H9 (cell line): ENCODE results near the gene NALCN. TPM values are rescaled to one million over a fixed set of nuclear protein-coding genes. Genes with fewer than 3 reads are reported as not detected.

Experiments
- DNase-seq: peaks from one replicate; pipeline ENCODE4 v3.0.0-alpha.2; 2017
- H2AFZ ChIP-seq: one replicate; pipeline ENCODE4 v1.6.1; 2013; ENCODE audit warnings: mild to moderate bottlenecking, low read length, control low read depth, moderate library complexity
- H2AK5ac ChIP-seq: 2 replicates; pipeline ENCODE4 v1.6.1; 2013; ENCODE audit warnings: low read length, control low read depth, mixed read lengths; ENCODE audit not compliant: insufficient read length
- H2BK120ac ChIP-seq: one replicate; pipeline ENCODE4 v1.6.1; 2013; ENCODE audit warnings: low read depth, mild to moderate bottlenecking, low read length, control low read depth, inconsistent platforms; ENCODE audit not compliant: poor library complexity, severe bottlenecking
- H2BK12ac ChIP-seq: 2 replicates; pipeline ENCODE4 v1.6.1; 2013; ENCODE audit warnings: low read length, control low read depth, mixed read lengths, low read depth; ENCODE audit not compliant: insufficient read length
- H2BK15ac ChIP-seq: 2 replicates; pipeline ENCODE4 v1.6.1; 2013; ENCODE audit warnings: low read depth, low read length, control low read depth
- H2BK20ac ChIP-seq: one replicate; pipeline ENCODE4 v1.6.1; 2013; ENCODE audit warnings: low read depth, mild to moderate bottlenecking, low read length, control low read depth, inconsistent platforms; ENCODE audit not compliant: poor library complexity, severe bottlenecking
- H2BK5ac ChIP-seq: 2 replicates; pipeline ENCODE4 v1.6.1; 2013; ENCODE audit warnings: low read length, control low read depth, mixed read lengths; ENCODE audit not compliant: insufficient read length
- H3K14ac ChIP-seq: 2 replicates; pipeline ENCODE4 v1.6.1; 2013; ENCODE audit warnings: low read length, control low read depth; ENCODE audit not compliant: insufficient read depth
- H3K18ac ChIP-seq: 2 replicates; pipeline ENCODE4 v1.6.1; 2013; ENCODE audit warnings: low read depth, mild to moderate bottlenecking, mixed read lengths, low read length, control low read depth; ENCODE audit not compliant: insufficient read length
- H3K23ac ChIP-seq: 2 replicates; pipeline ENCODE4 v1.6.1; 2013; ENCODE audit warnings: low read length, control low read depth, mixed read lengths, low read depth; ENCODE audit not compliant: insufficient read length
- H3K23me2 ChIP-seq: 2 replicates; pipeline ENCODE4 v1.6.1; 2013; ENCODE audit warnings: low read depth, mild to moderate bottlenecking, mixed read lengths, low read length, control low read depth; ENCODE audit not compliant: insufficient read length, poor library complexity, severe bottlenecking
- H3K27ac ChIP-seq: 2 replicates; pipeline ENCODE4 v1.5.1; 2013; ENCODE audit warnings: low read length, control low read depth, mixed read lengths, low read depth; ENCODE audit not compliant: insufficient read length
- H3K27me3 ChIP-seq: 2 replicates; pipeline ENCODE4 v1.6.1; 2013; ENCODE audit warnings: low read length, control low read depth, inconsistent platforms; ENCODE audit not compliant: insufficient read depth
- H3K4ac ChIP-seq: 2 replicates; pipeline ENCODE4 v1.6.1; 2013; ENCODE audit warnings: low read depth, mild to moderate bottlenecking, control low read depth, inconsistent platforms, low read length, moderate library complexity
- H3K4me1 ChIP-seq: 2 replicates; pipeline ENCODE4 v1.6.1; 2013; ENCODE audit warnings: low read length, control low read depth, inconsistent platforms; ENCODE audit not compliant: insufficient read depth
- H3K4me2 ChIP-seq: 2 replicates; pipeline ENCODE4 v1.6.1; 2013; ENCODE audit warnings: low read length, control low read depth, mixed read lengths; ENCODE audit not compliant: insufficient read length, insufficient read depth
- H3K56ac ChIP-seq: 2 replicates; pipeline ENCODE4 v1.6.1; 2013; ENCODE audit warnings: low read depth, mild to moderate bottlenecking, mixed read lengths, low read length, control low read depth; ENCODE audit not compliant: insufficient read length
- H3K79me1 ChIP-seq: 2 replicates; pipeline ENCODE4 v1.6.1; 2013; ENCODE audit warnings: low read depth, mild to moderate bottlenecking, moderate library complexity, low read length, control low read depth, inconsistent platforms; ENCODE audit not compliant: insufficient read depth, poor library complexity, severe bottlenecking
- H3K79me2 ChIP-seq: 2 replicates; pipeline ENCODE4 v1.6.1; 2013; ENCODE audit warnings: low read length, control low read depth, inconsistent platforms; ENCODE audit not compliant: insufficient read depth
- H3K9ac ChIP-seq: 2 replicates; pipeline ENCODE4 v1.6.1; 2013; ENCODE audit warnings: low read length, control low read depth, mixed read lengths; ENCODE audit not compliant: insufficient read length; ENCODE audit errors: extremely low read depth
- H3K9me3 ChIP-seq: one replicate; pipeline ENCODE4 v1.6.1; 2013; ENCODE audit warnings: low read depth, low read length, inconsistent platforms; ENCODE audit not compliant: control insufficient read depth
- H3T11ph ChIP-seq: one replicate; pipeline ENCODE4 v1.6.1; 2013; ENCODE audit warnings: mild to moderate bottlenecking, low read length, control low read depth, inconsistent platforms
- H4K20me1 ChIP-seq: one replicate; pipeline ENCODE4 v1.6.1; 2013; ENCODE audit not compliant: control insufficient read depth, insufficient read length, insufficient read depth
- H4K5ac ChIP-seq: 2 replicates; pipeline ENCODE4 v1.6.1; 2013; ENCODE audit warnings: low read depth, mild to moderate bottlenecking, mixed read lengths, low read length, control low read depth; ENCODE audit not compliant: insufficient read length
- H4K8ac ChIP-seq: replicated peaks from 2 replicates; pipeline ENCODE4 v1.6.1; 2013; ENCODE audit warnings: low read length, control low read depth, mixed read lengths, low read depth; ENCODE audit not compliant: insufficient read length
- H4K91ac ChIP-seq: 2 replicates; pipeline ENCODE4 v1.6.1; 2013; ENCODE audit warnings: low read depth, mild to moderate bottlenecking, moderate library complexity, mixed read lengths, low read length, control low read depth; ENCODE audit not compliant: insufficient read length
- H3K27ac Mint-ChIP-seq, 3 experiments: 2 replicates in 2 of 3; 3 replicates in 1 of 3; pipeline ENCODE4 v1.8.0; 2020 to 2021; ENCODE audit warnings: mixed read lengths in 3 of 3, mild to moderate bottlenecking in 1 of 3, moderate library complexity in 1 of 3
- H3K27me3 Mint-ChIP-seq: 2 replicates; pipeline ENCODE4 v1.8.0; 2021; ENCODE audit warnings: low read depth, mild to moderate bottlenecking, moderate library complexity, mixed read lengths
- H3K36me3 Mint-ChIP-seq, 3 experiments: 2 replicates in 2 of 3; 3 replicates in 1 of 3; pipeline ENCODE4 v1.8.0; 2020 to 2021; ENCODE audit warnings: low read depth in 3 of 3, mixed read lengths in 3 of 3; ENCODE audit not compliant: insufficient read depth in 1 of 3
- H3K4me1 Mint-ChIP-seq, 2 experiments: 2 replicates each; pipeline ENCODE4 v1.8.0; 2020; ENCODE audit warnings: mixed read lengths in 2 of 2
- H3K4me3 Mint-ChIP-seq, 2 experiments: 2 replicates in 1 of 2; 3 replicates in 1 of 2; pipeline ENCODE4 v1.8.0; 2020 to 2021; ENCODE audit warnings: mild to moderate bottlenecking in 2 of 2, mixed read lengths in 2 of 2, moderate library complexity in 1 of 2
- H3K9me3 Mint-ChIP-seq, 2 experiments: 2 replicates in 1 of 2; 3 replicates in 1 of 2; pipeline ENCODE4 v1.8.0; 2020; ENCODE audit warnings: mild to moderate bottlenecking in 2 of 2, mixed read lengths in 2 of 2, moderate library complexity in 1 of 2
- WGBS: extraction: QIAGEN DNeasy Blood & Tissue Kit; methylation state at CpG from one replicate; pipeline ENCODE4 v1.1.7; 2013; ENCODE audit warnings: missing lambda C conversion rate, low lambda C conversion rate, mixed read lengths; ENCODE audit not compliant: insufficient read length; ENCODE audit errors: extremely low coverage; 5-methylcytosine and 5-hydroxymethylcytosine counted together
- total RNA-seq: library from RNA; stranded (reverse); gene quantifications from 2 replicates; pipeline ENCODE4 v1.2.1, GENCODE V29; 2021
- TF ChIP-seq, protein P1 (sequence below): fragments of 200-600 bp; sonication (generic); conservative IDR thresholded peaks from 3 replicates; pipeline ENCODE4 v1.8.0; 2021; ENCODE audit warnings: antibody characterized with exemption, mild to moderate bottlenecking

Gene NALCN
- total RNA-seq, 1 experiment from 2014 or later, result 0.09 TPM

DNA sequence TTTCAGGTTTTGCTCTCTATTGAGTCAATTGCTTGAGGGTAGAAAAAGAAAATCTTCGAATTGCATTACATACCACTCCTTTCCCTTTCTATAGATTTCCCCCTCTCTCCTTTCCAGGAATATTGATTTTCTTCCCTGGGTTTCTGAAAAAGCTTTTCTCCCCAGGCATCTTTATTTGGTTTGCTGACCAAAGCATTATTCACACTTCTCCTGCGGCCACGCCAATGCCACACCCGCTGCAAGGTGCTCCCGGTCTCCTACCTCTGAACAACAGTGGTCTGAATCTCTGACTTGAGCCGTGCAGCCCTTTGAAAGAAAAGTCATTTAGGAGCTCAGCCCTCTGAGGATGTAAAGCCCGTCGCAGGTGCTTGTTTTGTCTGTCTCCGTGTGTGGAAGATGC, 390.8 kb downstream of the NALCN start:
- Histone ChIP-seq H3K27me3 (no peaks in the 10 kb centered on the region), H2BK20ac (no peak overlapping the region), H3K79me1 (no peaks in the 10 kb centered on the region), H3K79me2 (no peaks in the 10 kb centered on the region), H2AK5ac (no peak overlapping the region), H3K4me2 (no peak overlapping the region), H3K4ac (no peak overlapping the region), H4K5ac (no peak overlapping the region), H3T11ph (no peak overlapping the region), H4K8ac (no peak overlapping the region), H2BK15ac (no peak overlapping the region), H3K9ac (no peak overlapping the region), H3K9me3 (no peaks in the 10 kb centered on the region), H3K56ac (no peak overlapping the region), H2BK120ac (no peak overlapping the region), H3K14ac (no peak overlapping the region), H4K91ac (no peak overlapping the region), H4K20me1 (no peaks in the 10 kb centered on the region), H3K27ac (no peak overlapping the region), H3K23me2 (peaks cover 2% of the 10 kb centered on the region), H2BK12ac (no peak overlapping the region), H3K18ac (no peak overlapping the region), H2AFZ (no peak overlapping the region), H3K23ac (no peak overlapping the region), H2BK5ac (no peak overlapping the region), H3K4me1 (no peaks in the 10 kb centered on the region)
- no CpG with 5 or more reads among the region's 9 CpGs for WGBS
- Mint-ChIP-seq H3K4me3 (no peak overlapping the region), H3K9me3 (no peaks in the 10 kb centered on the region), H3K36me3 (no peaks in the 10 kb centered on the region), H3K27me3 (peaks cover 1% of the 10 kb centered on the region; the same call in 1 of the 2 replicates), H3K4me1 (peaks cover 3 to 4% of the 10 kb centered on the region in 2 experiments; a peak in 3 of 4 replicates), H3K27ac (no peak overlapping the region)
- TF ChIP-seq, protein P1, sequence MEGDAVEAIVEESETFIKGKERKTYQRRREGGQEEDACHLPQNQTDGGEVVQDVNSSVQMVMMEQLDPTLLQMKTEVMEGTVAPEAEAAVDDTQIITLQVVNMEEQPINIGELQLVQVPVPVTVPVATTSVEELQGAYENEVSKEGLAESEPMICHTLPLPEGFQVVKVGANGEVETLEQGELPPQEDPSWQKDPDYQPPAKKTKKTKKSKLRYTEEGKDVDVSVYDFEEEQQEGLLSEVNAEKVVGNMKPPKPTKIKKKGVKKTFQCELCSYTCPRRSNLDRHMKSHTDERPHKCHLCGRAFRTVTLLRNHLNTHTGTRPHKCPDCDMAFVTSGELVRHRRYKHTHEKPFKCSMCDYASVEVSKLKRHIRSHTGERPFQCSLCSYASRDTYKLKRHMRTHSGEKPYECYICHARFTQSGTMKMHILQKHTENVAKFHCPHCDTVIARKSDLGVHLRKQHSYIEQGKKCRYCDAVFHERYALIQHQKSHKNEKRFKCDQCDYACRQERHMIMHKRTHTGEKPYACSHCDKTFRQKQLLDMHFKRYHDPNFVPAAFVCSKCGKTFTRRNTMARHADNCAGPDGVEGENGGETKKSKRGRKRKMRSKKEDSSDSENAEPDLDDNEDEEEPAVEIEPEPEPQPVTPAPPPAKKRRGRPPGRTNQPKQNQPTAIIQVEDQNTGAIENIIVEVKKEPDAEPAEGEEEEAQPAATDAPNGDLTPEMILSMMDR, result no peak
- no peak for DNase-seq
